GM10248 (cell line): Measurements from ENCODE around the gene AGPAT1.
"Not testable (repeated sequence)": the region's sequence is repeated elsewhere in the genome, so short reads cannot be mapped to it uniquely, and the experiment has no call there.

Experiments
- CTCF ChIA-PET: fragments of 300-600 bp; sonication (Branson Sonifier 250); formaldehyde crosslinking; extraction: SDS; loops from one replicate; lab custom pipeline; 2021; ENCODE audit warnings: antibody characterized with exemption; lab: Yijun Ruan, JAX
- POLR2A ChIA-PET: fragments of 350-650 bp; sonication (Branson Sonifier 250); formaldehyde crosslinking; extraction: SDS; loops from one replicate; lab custom pipeline; 2020; ENCODE audit warnings: antibody characterized with exemption; lab: Yijun Ruan, JAX
- DNase-seq: peaks from one replicate; pipeline ENCODE4 v3.0.0; 2012; ENCODE audit errors: extremely low spot score
- CTCF ChIP-seq: IDR thresholded peaks from 2 replicates; pipeline ENCODE4 v1.5.1; 2012; ENCODE audit warnings: mild to moderate bottlenecking, low read depth; ENCODE audit errors: extremely low read depth, missing control alignments, control extremely low read depth

AGPAT1 gene

GRCh38 chr6:32190911-32191677, 15.2 kb upstream of the AGPAT1 start:
- no peak for TF ChIP-seq CTCF
- no peak for DNase-seq
- POLR2A ChIA-PET = no interaction called here
- CTCF ChIA-PET = interaction anchor here (1.0 to 1.1 kb wide), 2 partner anchors 12 to 62 kb away, joined by 3 to 4 read pairs; partner anchors contain the start of genes ATF6B and RNF5

GRCh38 chr6:32190054-32190851, 14.4 kb upstream of the AGPAT1 start, which contains the start of gene PBX2:
TSS of gene PBX2 (minus strand) at chr6:32190202. CDS start at chr6:32189915, 287 bp downstream.
- CTCF ChIA-PET = interaction anchor here (1.0 to 1.1 kb wide), 2 partner anchors 11 to 61 kb away, joined by 3 to 4 read pairs; partner anchors contain the start of genes ATF6B and RNF5
- DNase-seq = peak; percentile 86
- POLR2A ChIA-PET = interaction anchor here (0.6 to 0.9 kb wide), 4 partner anchors 11 to 660 kb away, joined by 3 to 5 read pairs (median 3); no protein-coding TSS in a partner anchor
- no peak for TF ChIP-seq CTCF

- no peak for TF ChIP-seq CTCF
- ChIA-PET POLR2A (interaction anchor here (0.8 to 0.9 kb wide), 2 partner anchors 11 to 12 kb away, joined by 3 read pairs; no protein-coding TSS in a partner anchor), CTCF (interaction anchor here (1.0 kb wide), 1 partner anchor 11 kb away, joined by 3 read pairs; the partner anchor contains the start of gene RNF5)
- no peak for DNase-seq
Observed at GRCh38 chr6:32189742-32190053, 13.8 kb upstream of the AGPAT1 start.

GRCh38 chr6:32189069-32189741, 13.3 kb upstream of the AGPAT1 start:
- TF ChIP-seq CTCF = no peak
- CTCF ChIA-PET = no interaction called here
- POLR2A ChIA-PET = no interaction called here
- no peak for DNase-seq

GRCh38 chr6:32188381-32189068, 12.6 kb upstream of the AGPAT1 start:
- DNase-seq = no peak
- TF ChIP-seq CTCF = no peak
- ChIA-PET POLR2A (no interaction called here), CTCF (no interaction called here)

- DNase-seq, POLR2A ChIA-PET, CTCF ChIA-PET: not testable (repeated sequence)
Observed at GRCh38 chr6:32187725-32188380, 12.0 kb upstream of the AGPAT1 start.
